ENCODE measurements around the gene NR2F6.
A peak's percentile ranks its signal among the peaks of the same experiment; 100 is the strongest.
"Not testable (repeated sequence)": the region's sequence is repeated elsewhere in the genome, so short reads cannot be mapped to it uniquely, and the experiment has no call there.

The NR2F6 gene

DNA sequence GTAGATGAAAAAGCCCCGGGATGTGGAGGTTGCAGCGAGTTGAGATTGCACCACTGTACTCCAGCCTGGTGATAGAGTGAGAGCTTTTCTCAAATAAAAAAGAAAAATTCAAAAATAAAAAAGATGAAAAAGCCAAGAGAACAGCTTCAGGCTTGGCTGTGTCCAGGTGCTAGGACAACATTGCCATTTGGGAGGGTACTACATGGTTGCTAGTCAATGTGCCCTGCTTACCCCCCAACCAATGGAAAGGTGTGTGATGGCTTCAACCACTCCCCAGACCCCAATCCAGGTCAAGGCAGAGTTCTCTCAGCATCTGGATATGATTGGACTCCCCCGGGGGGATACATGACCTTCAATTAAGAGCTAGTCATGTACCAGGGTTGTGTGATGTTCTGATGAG, 33.7 kb upstream of the NR2F6 start:
- ChIA-PET CTCF (interaction anchor here (1.2 to 2.4 kb wide), 5 partner anchors 7 to 26 kb away, joined by 3 to 7 read pairs (median 5); partner anchors contain the start of gene MRPL34), POLR2A (no interaction called here)
- no peak for DNase-seq (ENCODE audit: extremely low spot score)
- TF ChIP-seq, protein P1, sequence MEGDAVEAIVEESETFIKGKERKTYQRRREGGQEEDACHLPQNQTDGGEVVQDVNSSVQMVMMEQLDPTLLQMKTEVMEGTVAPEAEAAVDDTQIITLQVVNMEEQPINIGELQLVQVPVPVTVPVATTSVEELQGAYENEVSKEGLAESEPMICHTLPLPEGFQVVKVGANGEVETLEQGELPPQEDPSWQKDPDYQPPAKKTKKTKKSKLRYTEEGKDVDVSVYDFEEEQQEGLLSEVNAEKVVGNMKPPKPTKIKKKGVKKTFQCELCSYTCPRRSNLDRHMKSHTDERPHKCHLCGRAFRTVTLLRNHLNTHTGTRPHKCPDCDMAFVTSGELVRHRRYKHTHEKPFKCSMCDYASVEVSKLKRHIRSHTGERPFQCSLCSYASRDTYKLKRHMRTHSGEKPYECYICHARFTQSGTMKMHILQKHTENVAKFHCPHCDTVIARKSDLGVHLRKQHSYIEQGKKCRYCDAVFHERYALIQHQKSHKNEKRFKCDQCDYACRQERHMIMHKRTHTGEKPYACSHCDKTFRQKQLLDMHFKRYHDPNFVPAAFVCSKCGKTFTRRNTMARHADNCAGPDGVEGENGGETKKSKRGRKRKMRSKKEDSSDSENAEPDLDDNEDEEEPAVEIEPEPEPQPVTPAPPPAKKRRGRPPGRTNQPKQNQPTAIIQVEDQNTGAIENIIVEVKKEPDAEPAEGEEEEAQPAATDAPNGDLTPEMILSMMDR (IDR thresholded peaks at IDR 0.05; ENCODE audit: control extremely low read depth, extremely low read depth, low read depth, missing control alignments): no peak

DNA sequence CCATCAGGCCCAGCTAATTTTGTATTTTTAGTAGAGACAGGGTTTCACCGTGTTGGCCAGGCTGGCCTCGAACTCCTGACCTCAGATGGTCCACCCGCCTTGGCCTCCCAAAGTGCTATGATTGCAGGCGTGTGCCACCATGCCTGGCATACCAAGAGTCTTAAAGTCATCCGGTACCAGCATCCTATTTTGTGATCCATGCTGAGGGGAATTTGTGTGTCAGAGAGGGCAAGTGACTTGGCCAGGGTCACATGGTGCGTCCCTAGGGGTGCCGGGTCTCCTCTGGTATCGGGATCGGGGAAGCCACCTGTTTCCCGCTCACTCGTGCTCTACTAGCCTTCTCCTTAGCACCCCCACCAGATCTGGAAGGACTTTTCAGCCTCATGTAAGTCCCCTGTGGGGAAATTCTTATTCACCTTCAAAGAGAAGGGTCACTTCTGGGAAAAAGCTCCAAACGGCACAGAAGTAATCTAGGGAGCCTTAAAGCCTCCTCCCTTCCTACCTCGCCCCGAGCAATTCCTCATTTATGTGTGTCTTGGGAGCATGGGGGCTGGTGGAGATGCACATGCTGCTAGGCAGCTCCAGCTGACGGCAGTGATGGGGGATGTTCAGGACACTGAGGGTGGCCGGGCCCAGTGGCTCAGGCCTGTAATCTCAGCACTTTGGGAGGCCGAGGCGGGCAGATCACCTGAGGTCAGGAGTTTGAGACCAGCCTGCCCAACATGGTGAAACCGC, 29.9 kb upstream of the NR2F6 start:
- no peak for DNase-seq (ENCODE audit: extremely low spot score)
- TF ChIP-seq, protein P1 (IDR thresholded peaks at IDR 0.05; ENCODE audit: control extremely low read depth, extremely low read depth, low read depth, missing control alignments): no peak
- POLR2A ChIA-PET: interaction anchor here (0.8 kb wide), 1 partner anchor 9 kb away, joined by 3 read pairs; no protein-coding TSS in a partner anchor
- CTCF ChIA-PET: interaction anchor here (1.0 kb wide), 1 partner anchor 57 kb away, joined by 3 read pairs; no protein-coding TSS in a partner anchor

DNA sequence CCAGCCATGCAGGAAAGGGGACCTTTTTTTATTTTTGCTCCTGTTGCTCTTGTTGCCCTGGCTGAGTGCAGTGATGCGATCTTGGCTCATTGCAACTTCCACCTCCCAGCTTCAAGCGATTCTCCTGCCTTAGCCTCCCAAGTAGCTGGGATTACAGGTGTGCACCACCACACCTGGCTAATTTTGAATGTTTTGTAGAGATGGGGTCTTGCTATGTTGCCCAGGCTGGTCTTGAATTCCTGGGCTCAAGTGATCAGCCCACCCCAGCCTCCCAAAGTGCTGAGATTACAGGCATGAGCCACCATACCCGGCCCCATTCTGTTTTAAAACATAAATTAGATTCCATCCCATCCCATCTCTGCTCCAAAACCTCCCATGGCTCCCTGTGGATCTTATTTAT, 29.2 kb upstream of the NR2F6 start:
- POLR2A ChIA-PET; DNase-seq (ENCODE audit: extremely low spot score): not testable (repeated sequence)
- CTCF ChIA-PET: interaction anchor here (1.0 kb wide), 1 partner anchor 58 kb away, joined by 3 read pairs; no protein-coding TSS in a partner anchor

DNA sequence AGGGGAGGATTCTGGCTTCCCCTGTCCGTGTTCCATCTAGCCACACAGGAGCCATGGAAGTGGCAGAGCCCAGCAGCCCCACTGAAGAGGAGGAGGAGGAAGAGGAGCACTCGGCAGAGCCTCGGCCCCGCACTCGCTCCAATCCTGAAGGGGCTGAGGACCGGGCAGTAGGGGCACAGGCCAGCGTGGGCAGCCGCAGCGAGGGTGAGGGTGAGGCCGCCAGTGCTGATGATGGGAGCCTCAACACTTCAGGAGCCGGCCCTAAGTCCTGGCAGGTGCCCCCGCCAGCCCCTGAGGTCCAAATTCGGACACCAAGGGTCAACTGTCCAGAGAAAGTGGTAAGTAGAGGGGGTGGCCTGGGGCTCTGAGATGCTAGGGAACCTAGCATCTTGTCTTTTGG, 23.0 kb upstream of the NR2F6 start:
- TF ChIP-seq, protein P1 (IDR thresholded peaks at IDR 0.05; ENCODE audit: control extremely low read depth, extremely low read depth, low read depth, missing control alignments): no peak
- no peak for DNase-seq (ENCODE audit: extremely low spot score)
- POLR2A ChIA-PET: no interaction called here
- CTCF ChIA-PET: interaction anchor here (5.5 kb wide), 1 partner anchor 14 kb away, joined by 46 read pairs; the partner anchor contains the start of gene ANKLE1

DNA sequence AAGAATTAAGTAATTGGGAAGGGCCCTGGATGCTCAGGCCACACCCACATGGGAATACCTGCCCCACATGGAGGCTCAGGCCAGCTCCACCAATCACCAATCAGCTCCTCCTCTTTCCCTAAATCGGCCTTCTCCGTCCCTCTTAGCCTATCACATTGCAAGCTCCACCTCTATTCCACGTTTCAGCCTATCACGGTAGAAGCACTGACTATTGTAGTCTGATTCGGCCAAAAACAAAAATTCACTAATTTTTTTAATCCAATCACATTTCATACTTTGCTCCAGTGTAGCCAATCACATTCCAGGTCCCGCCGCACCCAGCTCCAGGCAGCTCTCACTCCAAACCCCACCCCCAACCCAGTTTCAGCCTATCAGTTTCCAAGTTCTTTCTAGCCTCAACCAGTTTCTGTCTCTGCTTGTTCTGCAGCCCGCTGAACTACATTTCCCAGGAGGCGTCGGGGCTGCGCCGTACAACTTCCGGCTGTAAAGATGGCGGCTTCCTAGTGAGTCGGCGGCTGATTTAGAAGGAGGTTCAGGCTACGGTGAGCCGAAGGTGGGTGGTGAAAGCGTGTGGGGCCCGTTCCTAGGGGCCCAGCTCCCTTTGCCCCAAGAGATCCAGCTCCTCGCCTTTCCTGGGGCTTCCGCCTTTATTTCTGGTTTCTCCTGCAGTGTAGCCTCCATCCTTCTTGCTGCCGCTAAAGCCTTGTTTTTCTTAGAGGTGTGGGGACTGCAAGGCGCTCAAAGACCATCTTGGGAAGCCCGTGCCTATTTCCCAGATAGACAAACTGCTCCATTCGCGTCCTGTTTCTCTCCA, 21.5 kb upstream of the NR2F6 start, which contains the start of gene BABAM1:
TSS of gene BABAM1 (plus strand) at position 469 of the 814 bp plus-strand sequence. CDS start 1,364 bp downstream, outside the sequence.
- CTCF ChIA-PET: interaction anchor here (0.9 to 5.5 kb wide), 7 partner anchors 9 to 119 kb away, joined by 3 to 46 read pairs (median 3); partner anchors contain the start of genes ANKLE1 and DDA1
- POLR2A ChIA-PET: interaction anchor here (0.6 to 1.4 kb wide), 7 partner anchors 9 to 683 kb away, joined by 3 to 11 read pairs (median 4); partner anchors contain the start of genes DDA1 and USE1
- peak; percentile 98 for DNase-seq (ENCODE audit: extremely low spot score)
- TF ChIP-seq, protein P1 (IDR thresholded peaks at IDR 0.05; ENCODE audit: control extremely low read depth, extremely low read depth, low read depth, missing control alignments): no peak

DNA sequence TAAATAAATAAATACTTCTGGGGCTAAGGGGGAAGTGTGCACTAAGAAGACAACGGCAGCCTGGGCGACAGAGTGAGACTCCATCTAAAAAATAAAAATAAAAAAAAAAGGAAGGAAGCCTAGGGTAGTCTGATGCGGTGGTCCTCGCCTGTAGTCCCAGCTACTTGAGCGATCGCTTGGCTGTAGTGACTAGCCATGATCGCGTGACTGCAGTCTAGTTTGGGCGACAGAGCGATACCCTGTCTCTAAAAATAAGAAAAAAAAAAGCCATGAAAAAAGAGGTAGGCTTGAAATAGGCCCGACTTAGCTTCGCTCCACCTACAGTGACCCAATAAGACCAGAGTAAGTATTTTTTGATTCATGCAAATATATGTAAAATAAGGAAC, 20.9 kb upstream of the NR2F6 start:
- DNase-seq (ENCODE audit: extremely low spot score): no peak
- TF ChIP-seq, protein P1 (IDR thresholded peaks at IDR 0.05; ENCODE audit: control extremely low read depth, extremely low read depth, low read depth, missing control alignments): no peak
- ChIA-PET CTCF (interaction anchor here (0.9 to 5.5 kb wide), 7 partner anchors 8 to 119 kb away, joined by 3 to 46 read pairs (median 3); partner anchors contain the start of genes ANKLE1 and DDA1), POLR2A (interaction anchor here (0.6 to 1.4 kb wide), 7 partner anchors 9 to 682 kb away, joined by 3 to 11 read pairs (median 4); partner anchors contain the start of genes DDA1 and USE1)
